ENCODE results near the gene PAQR5. TPM values are rescaled to one million over a fixed set of nuclear protein-coding genes. Genes with fewer than 3 reads are reported as not detected.
"Not testable (repeated sequence)": the region's sequence is repeated elsewhere in the genome, so short reads cannot be mapped to it uniquely, and the experiment has no call there.

PAQR5 gene
- total RNA-seq, 1 donor from 2014 or later: 1.1 TPM

GRCh38 chr15:69424748-69425413, 126.2 kb downstream of the PAQR5 start:
- no peak for DNase-seq

- DNase-seq: no peak
Measured at GRCh38 chr15:69433831-69434230, 135.1 kb downstream of the PAQR5 start.

GRCh38 chr15:69434238-69434637, 135.5 kb downstream of the PAQR5 start:
- no peak for DNase-seq

GRCh38 chr15:69434679-69435078, 136.0 kb downstream of the PAQR5 start:
- DNase-seq: no peak

GRCh38 chr15:69435985-69436384, 137.3 kb downstream of the PAQR5 start:
- no peak for DNase-seq

GRCh38 chr15:69436951-69437350, 138.2 kb downstream of the PAQR5 start:
- DNase-seq: no peak

- no peak for DNase-seq
Measured at GRCh38 chr15:69439623-69440022, 140.9 kb downstream of the PAQR5 start.

GRCh38 chr15:69443032-69443611, 144.4 kb downstream of the PAQR5 start:
- no peak for DNase-seq

GRCh38 chr15:69444686-69445085, 146.0 kb downstream of the PAQR5 start:
- no peak for DNase-seq

GRCh38 chr15:69446953-69447352, 148.2 kb downstream of the PAQR5 start:
- DNase-seq: no peak

GRCh38 chr15:69450221-69450620, 151.5 kb downstream of the PAQR5 start:
- DNase-seq: not testable (repeated sequence)

- DNase-seq: no peak
Measured at GRCh38 chr15:69450968-69451695, 152.4 kb downstream of the PAQR5 start.

GRCh38 chr15:69451951-69452691, 153.4 kb downstream of the PAQR5 start:
- no peak for DNase-seq

- peak; percentile 95 for DNase-seq
Measured at GRCh38 chr15:69452692-69453521, 154.2 kb downstream of the PAQR5 start, which contains the start of gene RPLP1. Gene RPLP1, plus strand, starts transcription at chr15:69452818. Its CDS starts 131 bp downstream, at chr15:69452949.

GRCh38 chr15:69454953-69455352, 156.2 kb downstream of the PAQR5 start:
- no peak for DNase-seq

- DNase-seq: no peak
Measured at GRCh38 chr15:69456208-69457166, 157.8 kb downstream of the PAQR5 start.
